Neural cell (in vitro differentiated cells): ENCODE results near the gene PTPRR.

ENCODE experiments used
- CTCF ChIP-seq: fragments of 450-650 bp; IDR thresholded peaks from 2 replicates; pipeline ENCODE4 v1.5.1; 2014; ENCODE audit warnings: antibody characterized with exemption, mild to moderate bottlenecking, moderate library complexity; ENCODE audit not compliant: poor library complexity, severe bottlenecking
- EP300 ChIP-seq: fragments of 450-650 bp; conservative IDR thresholded peaks from 2 replicates; pipeline ENCODE4 v1.6.1; 2014; ENCODE audit warnings: antibody characterized with exemption, mild to moderate bottlenecking, moderate library complexity; ENCODE audit not compliant: poor library complexity, severe bottlenecking
- EZH2 ChIP-seq: fragments of 200-600, 300-800 bp; shearing (Covaris generic), sonication (generic); IDR thresholded peaks from 2 replicates; pipeline ENCODE4 v1.6.1; 2014; ENCODE audit warnings: antibody characterized with exemption, low read length, borderline replicate concordance, mild to moderate bottlenecking; ENCODE audit not compliant: insufficient read depth, poor library complexity, severe bottlenecking
- POLR2AphosphoS5 ChIP-seq: IDR thresholded peaks from 2 replicates; pipeline ENCODE4 v1.6.1; 2012
- RAD21 ChIP-seq: fragments of 450-650 bp; conservative IDR thresholded peaks from 2 replicates; pipeline ENCODE4 v1.6.1; 2014; ENCODE audit warnings: antibody characterized with exemption, mild to moderate bottlenecking, moderate library complexity
- TAF1 ChIP-seq: IDR thresholded peaks from 2 replicates; pipeline ENCODE4 v1.6.1; 2012; ENCODE audit warnings: low read depth

GRCh38 chr12:70592664-70593063 lies 327.9 kb downstream of the PTPRR start:
- TF ChIP-seq EP300 (no peak), POLR2AphosphoS5 (no peak), CTCF (no peak), RAD21 (no peak), EZH2 (no peak), TAF1 (no peak)
